CD4-positive, alpha-beta T cell (primary cell): ENCODE results near the gene SKAP1. TPM values are rescaled to one million over a fixed set of nuclear protein-coding genes. Genes with fewer than 3 reads are reported as not detected.

Source experiments
- ATAC-seq: fragments of 200-7000 bp; cut with Tn5 transposase; one replicate; pipeline ENCODE4 v1.10.0; 2022; ENCODE audit warnings: mild to moderate bottlenecking; ENCODE audit not compliant: poor library complexity
- CTCF ChIA-PET: fragments of 350-600 bp; sonication (Branson Sonifier 250); formaldehyde crosslinking; loops from one replicate; lab custom pipeline; 2021; ENCODE audit warnings: antibody characterized with exemption, inconsistent platforms; lab: Charles Lee
- POLR2A ChIA-PET: fragments of 350-600 bp; sonication (Branson Sonifier 250); formaldehyde crosslinking; loops from one replicate; lab custom pipeline; 2021; ENCODE audit warnings: antibody characterized with exemption, inconsistent platforms; lab: Charles Lee
- DNase-seq, 14 experiments: peaks; one replicate each; pipeline ENCODE4 v3.0.0-alpha.2; 2013 to 2020; ENCODE audit warnings: mixed read lengths in 2 of 14
- H3K27ac ChIP-seq, 2 donors: one replicate each; pipeline versions ENCODE4 v1.5.1 to v1.7.0; 2013; ENCODE audit warnings: low read length in 2 of 2, low read depth in 1 of 2, mild to moderate bottlenecking in 1 of 2
- H3K27me3 ChIP-seq, 2 experiments: 1 replicate in 1 of 2; 2 replicates in 1 of 2; pipeline versions ENCODE4 v1.6.1 to v1.7.0; 2013; ENCODE audit warnings: low read length in 2 of 2, control low read depth in 1 of 2, mild to moderate bottlenecking in 1 of 2, moderate library complexity in 1 of 2; ENCODE audit not compliant: insufficient read depth in 2 of 2, control insufficient read depth in 1 of 2
- H3K36me3 ChIP-seq: one replicate; pipeline ENCODE4 v1.6.1; 2013; ENCODE audit warnings: low read length, control low read depth; ENCODE audit not compliant: insufficient read depth
- H3K4me1 ChIP-seq: one replicate; pipeline ENCODE4 v1.6.1; 2013; ENCODE audit warnings: low read length, control low read depth; ENCODE audit not compliant: insufficient read depth
- H3K4me3 ChIP-seq: one replicate; pipeline ENCODE4 v1.5.1; 2013; ENCODE audit warnings: mild to moderate bottlenecking, low read length, moderate library complexity
- H3K9me3 ChIP-seq, 2 experiments: 1 replicate in 1 of 2; 2 replicates in 1 of 2; pipeline versions ENCODE4 v1.6.1 to v1.7.0; 2013; ENCODE audit warnings: low read length in 2 of 2, mild to moderate bottlenecking in 2 of 2, control low read depth in 1 of 2, moderate library complexity in 1 of 2; ENCODE audit not compliant: control insufficient read depth in 1 of 2, insufficient read depth in 1 of 2
- H3K27ac Mint-ChIP-seq: one replicate; pipeline ENCODE4 v1.8.0; 2020; ENCODE audit warnings: mixed read lengths
- H3K27me3 Mint-ChIP-seq: one replicate; pipeline ENCODE4 v1.8.0; 2021; ENCODE audit warnings: mixed read lengths
- H3K36me3 Mint-ChIP-seq: one replicate; pipeline ENCODE4 v1.8.0; 2021; ENCODE audit warnings: low read depth, mixed read lengths
- H3K4me1 Mint-ChIP-seq: one replicate; pipeline ENCODE4 v1.8.0; 2021; ENCODE audit warnings: low read depth, mixed read lengths
- H3K4me3 Mint-ChIP-seq: one replicate; pipeline ENCODE4 v1.8.0; 2020; ENCODE audit warnings: mild to moderate bottlenecking, mixed read lengths
- H3K9me3 Mint-ChIP-seq: one replicate; pipeline ENCODE4 v1.8.0; 2020; ENCODE audit warnings: mixed read lengths
- intact Hi-C, 2 experiments: fragments of 100-400 bp; cut with DNase I in 1 of 2; cut with micrococcal nuclease in 1 of 2; formaldehyde crosslinking; loops; one replicate each; pipeline versions ENCODE4 v1.15.1 to v1.9.0; 2023 to 2025; cut with DNase I, micrococcal nuclease
- total RNA-seq, 174 experiments: library from RNA in 2 of 174; stranded (reverse) in 2 of 174; gene quantifications; one replicate each; pipeline ENCODE4 v1.2.3 and lab custom pipeline; 2021 to 2026
- TF ChIP-seq, protein P1 (sequence below): fragments of 200-600 bp; IDR thresholded peaks from one replicate; pipeline ENCODE4 v1.8.0; 2022; ENCODE audit warnings: antibody characterized with exemption, mild to moderate bottlenecking

The SKAP1 gene
- total RNA-seq, 2 experiments from 2014 or later: 92.0 to 95.1 TPM

DNA sequence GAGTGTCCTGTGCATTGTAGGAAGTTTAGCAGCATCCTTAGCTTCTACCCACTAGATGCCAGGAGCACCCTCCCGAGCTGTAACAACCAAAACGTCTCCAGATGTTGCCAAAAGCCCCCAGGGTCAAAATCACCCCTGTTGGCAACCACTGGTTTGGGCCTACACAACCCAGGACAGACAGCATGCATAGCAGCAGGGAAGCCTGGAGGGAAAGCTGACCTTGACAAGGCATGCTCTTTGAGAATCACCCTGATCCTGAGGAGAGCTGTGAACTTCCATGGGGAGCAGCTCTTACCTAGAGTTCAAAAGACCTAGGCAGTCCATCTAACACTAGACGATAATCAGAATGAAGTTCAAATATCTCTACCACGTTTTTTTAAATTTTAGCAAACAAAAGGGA, 9.2 kb downstream of the SKAP1 start:
- Mint-ChIP-seq H3K9me3 (no peaks in the 10 kb centered on the region), H3K27me3 (no peaks in the 10 kb centered on the region), H3K36me3 (peaks cover 49% of the 10 kb centered on the region), H3K27ac (peak overlapping the region; percentile 70), H3K4me1 (peaks cover 87% of the 10 kb centered on the region), H3K4me3 (no peak overlapping the region)
- DNase-seq (no peak), ATAC-seq (no peak)
- Histone ChIP-seq H3K36me3 (peaks cover 10% of the 10 kb centered on the region), H3K4me3 (no peak overlapping the region), H3K27me3 (no peaks in the 10 kb centered on the region), H3K9me3 (no peaks in the 10 kb centered on the region), H3K4me1 (peaks cover 54% of the 10 kb centered on the region), H3K27ac (peak overlapping the region in 1 of 2 donors; percentile 41)
- intact Hi-C loops: no loop called here
- ChIA-PET CTCF (interaction anchor here (0.6 to 1.6 kb wide), 4 partner anchors 18 to 174 kb away, joined by 3 to 4 read pairs (median 3); no protein-coding TSS in a partner anchor), POLR2A (interaction anchor here (1.4 kb wide), 1 partner anchor 33 kb away, joined by 3 read pairs; no protein-coding TSS in a partner anchor)
- TF ChIP-seq, protein P1, sequence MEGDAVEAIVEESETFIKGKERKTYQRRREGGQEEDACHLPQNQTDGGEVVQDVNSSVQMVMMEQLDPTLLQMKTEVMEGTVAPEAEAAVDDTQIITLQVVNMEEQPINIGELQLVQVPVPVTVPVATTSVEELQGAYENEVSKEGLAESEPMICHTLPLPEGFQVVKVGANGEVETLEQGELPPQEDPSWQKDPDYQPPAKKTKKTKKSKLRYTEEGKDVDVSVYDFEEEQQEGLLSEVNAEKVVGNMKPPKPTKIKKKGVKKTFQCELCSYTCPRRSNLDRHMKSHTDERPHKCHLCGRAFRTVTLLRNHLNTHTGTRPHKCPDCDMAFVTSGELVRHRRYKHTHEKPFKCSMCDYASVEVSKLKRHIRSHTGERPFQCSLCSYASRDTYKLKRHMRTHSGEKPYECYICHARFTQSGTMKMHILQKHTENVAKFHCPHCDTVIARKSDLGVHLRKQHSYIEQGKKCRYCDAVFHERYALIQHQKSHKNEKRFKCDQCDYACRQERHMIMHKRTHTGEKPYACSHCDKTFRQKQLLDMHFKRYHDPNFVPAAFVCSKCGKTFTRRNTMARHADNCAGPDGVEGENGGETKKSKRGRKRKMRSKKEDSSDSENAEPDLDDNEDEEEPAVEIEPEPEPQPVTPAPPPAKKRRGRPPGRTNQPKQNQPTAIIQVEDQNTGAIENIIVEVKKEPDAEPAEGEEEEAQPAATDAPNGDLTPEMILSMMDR: no peak

DNA sequence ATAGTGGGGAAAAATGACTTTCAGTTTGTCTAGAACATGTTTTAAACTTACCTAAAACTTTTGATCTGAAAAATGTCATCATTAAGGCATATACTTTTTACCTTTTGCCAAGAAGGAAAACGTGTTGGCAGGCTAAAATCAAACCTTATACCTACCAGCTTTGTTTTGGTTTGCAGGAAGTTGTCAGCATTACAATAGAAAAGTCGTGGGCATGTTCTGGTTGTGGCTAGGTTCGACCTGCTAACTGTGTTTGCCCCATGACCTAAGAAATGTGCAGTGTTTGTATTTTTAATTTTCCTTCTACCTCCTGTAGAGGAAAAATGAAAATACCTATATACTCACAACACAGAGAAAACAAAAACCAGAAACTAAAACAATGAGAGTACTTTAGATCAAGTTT, 13.0 kb downstream of the SKAP1 start:
- peaks cover 50% of the 10 kb centered on the region for H3K36me3 Mint-ChIP-seq
- H3K4me1 ChIP-seq: peaks cover 52% of the 10 kb centered on the region
- no peaks in the 10 kb centered on the region for H3K27me3 ChIP-seq
- no peaks in the 10 kb centered on the region for H3K27me3 Mint-ChIP-seq
- CTCF ChIA-PET: interaction anchor here (0.6 kb wide), 1 partner anchor 33 kb away, joined by 5 read pairs; no protein-coding TSS in a partner anchor
- peaks cover 95% of the 10 kb centered on the region for H3K4me1 Mint-ChIP-seq
- peak overlapping the region; percentile 70 for H3K4me3 Mint-ChIP-seq
- TF ChIP-seq, protein P1: no peak
- no peak overlapping the region for H3K4me3 ChIP-seq
- ATAC-seq: peak; percentile 41
- intact Hi-C loops: no loop called here
- H3K9me3 Mint-ChIP-seq: no peaks in the 10 kb centered on the region
- H3K27ac ChIP-seq: peak overlapping the region in 1 of 2 donors; percentile 17
- H3K36me3 ChIP-seq: peaks cover 10% of the 10 kb centered on the region
- DNase-seq: peak in 4 of 14 experiments; percentile 28 to 36 (median 34)
- POLR2A ChIA-PET: interaction anchor here (1.0 to 2.7 kb wide), 8 partner anchors 9 to 36 kb away, joined by 3 to 11 read pairs (median 6); no protein-coding TSS in a partner anchor
- no peaks in the 10 kb centered on the region for H3K9me3 ChIP-seq
- H3K27ac Mint-ChIP-seq: peak overlapping the region; percentile 86

DNA sequence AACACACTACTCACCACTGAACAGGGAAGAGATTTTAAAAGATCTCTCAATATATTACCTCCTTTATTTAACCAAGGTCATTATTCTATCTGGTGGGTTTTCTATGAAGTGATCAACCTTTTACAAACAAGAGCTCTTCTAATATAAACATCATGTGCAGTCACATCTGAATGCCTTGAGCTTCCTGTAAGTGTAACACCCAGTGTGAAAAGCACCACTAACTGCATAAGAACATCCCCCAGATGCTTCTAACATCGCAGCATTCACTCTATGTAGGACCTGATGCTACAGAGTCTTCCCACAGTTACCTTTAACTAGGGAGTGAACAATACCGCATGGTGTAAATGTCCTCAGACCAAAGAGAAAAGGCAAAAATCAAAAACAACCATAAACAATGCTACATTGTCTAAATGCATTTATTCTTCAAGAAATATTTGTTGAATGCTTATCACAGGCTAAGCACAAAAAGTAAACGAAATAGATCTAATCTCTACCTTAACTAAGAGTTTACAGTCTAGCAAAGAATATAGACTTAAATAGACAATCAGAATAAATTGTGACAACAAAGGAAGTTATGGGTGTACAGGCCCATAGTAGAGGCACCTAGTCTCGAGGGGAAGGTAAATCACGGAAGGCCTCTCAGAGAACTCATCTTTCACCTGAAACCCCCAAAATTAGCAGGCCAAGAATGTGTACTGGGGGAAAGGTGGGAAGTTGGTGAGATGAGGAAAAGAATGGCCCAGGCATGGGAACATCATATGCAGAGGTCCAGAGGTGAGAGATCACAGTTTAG, 16.2 kb downstream of the SKAP1 start:
- Histone ChIP-seq H3K9me3 (no peaks in the 10 kb centered on the region), H3K27ac (peak overlapping the region; percentile 59 to 63), H3K27me3 (no peaks in the 10 kb centered on the region), H3K4me3 (no peak overlapping the region), H3K36me3 (peaks cover 32% of the 10 kb centered on the region), H3K4me1 (peaks cover 49% of the 10 kb centered on the region)
- no peaks in the 10 kb centered on the region for H3K9me3 Mint-ChIP-seq
- DNase-seq: peak in 3 of 14 experiments; percentile 22 to 50 (median 28)
- TF ChIP-seq, protein P1: no peak
- ChIA-PET POLR2A (interaction anchor here (0.5 to 3.1 kb wide), 9 partner anchors 11 to 901 kb away, joined by 3 to 25 read pairs (median 8); no protein-coding TSS in a partner anchor), CTCF (interaction anchor here (1.0 to 2.7 kb wide), 8 partner anchors 8 to 79 kb away, joined by 3 to 9 read pairs (median 4); no protein-coding TSS in a partner anchor)
- no peaks in the 10 kb centered on the region for H3K27me3 Mint-ChIP-seq
- peaks cover 86% of the 10 kb centered on the region for H3K4me1 Mint-ChIP-seq
- peak; percentile 74 for ATAC-seq
- peak overlapping the region; percentile 86 for H3K27ac Mint-ChIP-seq
- intact Hi-C loops: loop anchor here in 1 of 2 experiments (1.0 to 2.0 kb wide), 2 partner anchors 11 to 43 kb away; no protein-coding TSS in a partner anchor
- peak overlapping the region; percentile 57 for H3K4me3 Mint-ChIP-seq
- peaks cover 47% of the 10 kb centered on the region for H3K36me3 Mint-ChIP-seq
